H9 (cell line): Measurements from ENCODE around the gene ERRFI1. TPM values are rescaled to one million over a fixed set of nuclear protein-coding genes. Genes with fewer than 3 reads are reported as not detected.

Experiments
- DNase-seq: peaks from one replicate; pipeline ENCODE4 v3.0.0-alpha.2; 2017
- H2AFZ ChIP-seq: one replicate; pipeline ENCODE4 v1.6.1; 2013; ENCODE audit warnings: mild to moderate bottlenecking, low read length, control low read depth, moderate library complexity
- H2AK5ac ChIP-seq: 2 replicates; pipeline ENCODE4 v1.6.1; 2013; ENCODE audit warnings: low read length, control low read depth, mixed read lengths; ENCODE audit not compliant: insufficient read length
- H2BK120ac ChIP-seq: one replicate; pipeline ENCODE4 v1.6.1; 2013; ENCODE audit warnings: low read depth, mild to moderate bottlenecking, low read length, control low read depth, inconsistent platforms; ENCODE audit not compliant: poor library complexity, severe bottlenecking
- H2BK12ac ChIP-seq: 2 replicates; pipeline ENCODE4 v1.6.1; 2013; ENCODE audit warnings: low read length, control low read depth, mixed read lengths, low read depth; ENCODE audit not compliant: insufficient read length
- H2BK15ac ChIP-seq: 2 replicates; pipeline ENCODE4 v1.6.1; 2013; ENCODE audit warnings: low read depth, low read length, control low read depth
- H2BK20ac ChIP-seq: one replicate; pipeline ENCODE4 v1.6.1; 2013; ENCODE audit warnings: low read depth, mild to moderate bottlenecking, low read length, control low read depth, inconsistent platforms; ENCODE audit not compliant: poor library complexity, severe bottlenecking
- H2BK5ac ChIP-seq: 2 replicates; pipeline ENCODE4 v1.6.1; 2013; ENCODE audit warnings: low read length, control low read depth, mixed read lengths; ENCODE audit not compliant: insufficient read length
- H3K14ac ChIP-seq: 2 replicates; pipeline ENCODE4 v1.6.1; 2013; ENCODE audit warnings: low read length, control low read depth; ENCODE audit not compliant: insufficient read depth
- H3K18ac ChIP-seq: 2 replicates; pipeline ENCODE4 v1.6.1; 2013; ENCODE audit warnings: low read depth, mild to moderate bottlenecking, mixed read lengths, low read length, control low read depth; ENCODE audit not compliant: insufficient read length
- H3K23ac ChIP-seq: 2 replicates; pipeline ENCODE4 v1.6.1; 2013; ENCODE audit warnings: low read length, control low read depth, mixed read lengths, low read depth; ENCODE audit not compliant: insufficient read length
- H3K23me2 ChIP-seq: 2 replicates; pipeline ENCODE4 v1.6.1; 2013; ENCODE audit warnings: low read depth, mild to moderate bottlenecking, mixed read lengths, low read length, control low read depth; ENCODE audit not compliant: insufficient read length, poor library complexity, severe bottlenecking
- H3K27ac ChIP-seq: 2 replicates; pipeline ENCODE4 v1.5.1; 2013; ENCODE audit warnings: low read length, control low read depth, mixed read lengths, low read depth; ENCODE audit not compliant: insufficient read length
- H3K27me3 ChIP-seq: 2 replicates; pipeline ENCODE4 v1.6.1; 2013; ENCODE audit warnings: low read length, control low read depth, inconsistent platforms; ENCODE audit not compliant: insufficient read depth
- H3K4ac ChIP-seq: 2 replicates; pipeline ENCODE4 v1.6.1; 2013; ENCODE audit warnings: low read depth, mild to moderate bottlenecking, control low read depth, inconsistent platforms, low read length, moderate library complexity
- H3K4me1 ChIP-seq: 2 replicates; pipeline ENCODE4 v1.6.1; 2013; ENCODE audit warnings: low read length, control low read depth, inconsistent platforms; ENCODE audit not compliant: insufficient read depth
- H3K4me2 ChIP-seq: 2 replicates; pipeline ENCODE4 v1.6.1; 2013; ENCODE audit warnings: low read length, control low read depth, mixed read lengths; ENCODE audit not compliant: insufficient read length, insufficient read depth
- H3K56ac ChIP-seq: 2 replicates; pipeline ENCODE4 v1.6.1; 2013; ENCODE audit warnings: low read depth, mild to moderate bottlenecking, mixed read lengths, low read length, control low read depth; ENCODE audit not compliant: insufficient read length
- H3K79me1 ChIP-seq: 2 replicates; pipeline ENCODE4 v1.6.1; 2013; ENCODE audit warnings: low read depth, mild to moderate bottlenecking, moderate library complexity, low read length, control low read depth, inconsistent platforms; ENCODE audit not compliant: insufficient read depth, poor library complexity, severe bottlenecking
- H3K79me2 ChIP-seq: 2 replicates; pipeline ENCODE4 v1.6.1; 2013; ENCODE audit warnings: low read length, control low read depth, inconsistent platforms; ENCODE audit not compliant: insufficient read depth
- H3K9ac ChIP-seq: 2 replicates; pipeline ENCODE4 v1.6.1; 2013; ENCODE audit warnings: low read length, control low read depth, mixed read lengths; ENCODE audit not compliant: insufficient read length; ENCODE audit errors: extremely low read depth
- H3K9me3 ChIP-seq: one replicate; pipeline ENCODE4 v1.6.1; 2013; ENCODE audit warnings: low read depth, low read length, inconsistent platforms; ENCODE audit not compliant: control insufficient read depth
- H3T11ph ChIP-seq: one replicate; pipeline ENCODE4 v1.6.1; 2013; ENCODE audit warnings: mild to moderate bottlenecking, low read length, control low read depth, inconsistent platforms
- H4K20me1 ChIP-seq: one replicate; pipeline ENCODE4 v1.6.1; 2013; ENCODE audit not compliant: control insufficient read depth, insufficient read length, insufficient read depth
- H4K5ac ChIP-seq: 2 replicates; pipeline ENCODE4 v1.6.1; 2013; ENCODE audit warnings: low read depth, mild to moderate bottlenecking, mixed read lengths, low read length, control low read depth; ENCODE audit not compliant: insufficient read length
- H4K8ac ChIP-seq: replicated peaks from 2 replicates; pipeline ENCODE4 v1.6.1; 2013; ENCODE audit warnings: low read length, control low read depth, mixed read lengths, low read depth; ENCODE audit not compliant: insufficient read length
- H4K91ac ChIP-seq: 2 replicates; pipeline ENCODE4 v1.6.1; 2013; ENCODE audit warnings: low read depth, mild to moderate bottlenecking, moderate library complexity, mixed read lengths, low read length, control low read depth; ENCODE audit not compliant: insufficient read length
- H3K27ac Mint-ChIP-seq, 3 experiments: 2 replicates in 2 of 3; 3 replicates in 1 of 3; pipeline ENCODE4 v1.8.0; 2020 to 2021; ENCODE audit warnings: mixed read lengths in 3 of 3, mild to moderate bottlenecking in 1 of 3, moderate library complexity in 1 of 3
- H3K27me3 Mint-ChIP-seq: 2 replicates; pipeline ENCODE4 v1.8.0; 2021; ENCODE audit warnings: low read depth, mild to moderate bottlenecking, moderate library complexity, mixed read lengths
- H3K36me3 Mint-ChIP-seq, 3 experiments: 2 replicates in 2 of 3; 3 replicates in 1 of 3; pipeline ENCODE4 v1.8.0; 2020 to 2021; ENCODE audit warnings: low read depth in 3 of 3, mixed read lengths in 3 of 3; ENCODE audit not compliant: insufficient read depth in 1 of 3
- H3K4me1 Mint-ChIP-seq, 2 experiments: 2 replicates each; pipeline ENCODE4 v1.8.0; 2020; ENCODE audit warnings: mixed read lengths in 2 of 2
- H3K4me3 Mint-ChIP-seq, 2 experiments: 2 replicates in 1 of 2; 3 replicates in 1 of 2; pipeline ENCODE4 v1.8.0; 2020 to 2021; ENCODE audit warnings: mild to moderate bottlenecking in 2 of 2, mixed read lengths in 2 of 2, moderate library complexity in 1 of 2
- H3K9me3 Mint-ChIP-seq, 2 experiments: 2 replicates in 1 of 2; 3 replicates in 1 of 2; pipeline ENCODE4 v1.8.0; 2020; ENCODE audit warnings: mild to moderate bottlenecking in 2 of 2, mixed read lengths in 2 of 2, moderate library complexity in 1 of 2
- CTCF ChIP-seq: fragments of 200-600 bp; sonication (generic); conservative IDR thresholded peaks from 3 replicates; pipeline ENCODE4 v1.8.0; 2021; ENCODE audit warnings: antibody characterized with exemption, mild to moderate bottlenecking
- WGBS: extraction: QIAGEN DNeasy Blood & Tissue Kit; methylation state at CpG from one replicate; pipeline ENCODE4 v1.1.7; 2013; ENCODE audit warnings: missing lambda C conversion rate, low lambda C conversion rate, mixed read lengths; ENCODE audit not compliant: insufficient read length; ENCODE audit errors: extremely low coverage; 5-methylcytosine and 5-hydroxymethylcytosine counted together
- total RNA-seq: library from RNA; stranded (reverse); gene quantifications from 2 replicates; pipeline ENCODE4 v1.2.1, GENCODE V29; 2021

ERRFI1 gene
- total RNA-seq, 1 experiment from 2014 or later: 20.8 TPM

- H3K9me3 ChIP-seq: no peaks in the 10 kb centered on the region
- H2BK12ac ChIP-seq: no peak overlapping the region
- H3K27me3 ChIP-seq: no peaks in the 10 kb centered on the region; the same call in 1 of the 2 replicates
- no peaks in the 10 kb centered on the region; a peak in 1 of 5 replicates for H3K9me3 Mint-ChIP-seq
- no peaks in the 10 kb centered on the region for H4K20me1 ChIP-seq
- no peak overlapping the region for H4K5ac ChIP-seq
- no peak for DNase-seq
- H3K79me1 ChIP-seq: no peaks in the 10 kb centered on the region
- no peak overlapping the region for H4K8ac ChIP-seq
- H3K4me1 ChIP-seq: peaks cover 9% of the 10 kb centered on the region; the same call in 1 of the 2 replicates
- peaks cover 54% of the 10 kb centered on the region; the same call in 1 of the 2 replicates for H3K79me2 ChIP-seq
- peaks cover 0 to 4% (median 0%) of the 10 kb centered on the region in 3 experiments; a peak in 2 of 7 replicates for H3K36me3 Mint-ChIP-seq
- no peak overlapping the region for H4K91ac ChIP-seq
- peaks cover 67 to 82% of the 10 kb centered on the region in 2 experiments for H3K4me1 Mint-ChIP-seq
- peaks cover 12% of the 10 kb centered on the region for H3K23me2 ChIP-seq
- no peak overlapping the region for H2AFZ ChIP-seq
- H2BK20ac ChIP-seq: no peak overlapping the region
- H3K9ac ChIP-seq: no peak overlapping the region
- H3K4me3 Mint-ChIP-seq: peak overlapping the region; percentile 23 to 89; a peak in 4 of 5 replicates
- peak overlapping the region; percentile 21 for H3K4me2 ChIP-seq
- no peak for TF ChIP-seq CTCF
- H2BK5ac ChIP-seq: no peak overlapping the region
- H3K56ac ChIP-seq: no peak overlapping the region
- H3K4ac ChIP-seq: no peak overlapping the region
- WGBS: no CpG with 5 or more reads among the region's 10 CpGs
- peak overlapping the region; percentile 52 to 81 (median 79); a peak in 6 of 7 replicates for H3K27ac Mint-ChIP-seq
- no peak overlapping the region for H3T11ph ChIP-seq
- no peak overlapping the region for H3K18ac ChIP-seq
- no peak overlapping the region for H2AK5ac ChIP-seq
- H3K23ac ChIP-seq: no peak overlapping the region
- no peak overlapping the region for H3K27ac ChIP-seq
- peaks cover 13% of the 10 kb centered on the region for H3K27me3 Mint-ChIP-seq
- H2BK15ac ChIP-seq: no peak overlapping the region
- no peak overlapping the region for H3K14ac ChIP-seq
- no peak overlapping the region for H2BK120ac ChIP-seq
These were observed 2.7 kb downstream of the ERRFI1 start for GRCh38 chr1:8023287-8023994.
